Liver (tissue), 9 donors: ENCODE data around the gene GRIK2. TPM values are rescaled to one million over a fixed set of nuclear protein-coding genes. Genes with fewer than 3 reads are reported as not detected.

Experiments
- DNase-seq: peaks from one replicate; pipeline ENCODE4 v3.0.0-alpha.2; 2017; ENCODE audit warnings: low spot score
- H3K27ac ChIP-seq, 2 donors: one replicate each; pipeline ENCODE4 v1.7.0; 2013; ENCODE audit warnings: inconsistent platforms in 2 of 2, low read length in 2 of 2, control low read depth in 1 of 2, low read depth in 1 of 2, mild to moderate bottlenecking in 1 of 2
- H3K27me3 ChIP-seq, 4 donors: one replicate each; pipeline versions ENCODE4 v1.6.1 to v1.7.0; 2013; ENCODE audit warnings: low read length in 3 of 4, inconsistent platforms in 1 of 4, mild to moderate bottlenecking in 1 of 4, moderate library complexity in 1 of 4; ENCODE audit not compliant: control insufficient read depth in 4 of 4, insufficient read depth in 4 of 4
- H3K36me3 ChIP-seq, 4 donors: one replicate each; pipeline versions ENCODE4 v1.6.1 to v1.7.0; 2013; ENCODE audit warnings: low read length in 3 of 4, mild to moderate bottlenecking in 3 of 4, low read depth in 1 of 4, moderate library complexity in 1 of 4; ENCODE audit not compliant: control insufficient read depth in 4 of 4, insufficient read depth in 3 of 4
- H3K4me1 ChIP-seq, 4 donors: one replicate each; pipeline versions ENCODE4 v1.6.1 to v1.7.0; 2013; ENCODE audit warnings: low read length in 3 of 4, mild to moderate bottlenecking in 3 of 4, moderate library complexity in 1 of 4; ENCODE audit not compliant: control insufficient read depth in 4 of 4, insufficient read depth in 4 of 4
- H3K4me3 ChIP-seq, 3 donors: one replicate each; pipeline versions ENCODE4 v1.6.1 to v1.7.0; 2013; ENCODE audit warnings: low read length in 3 of 3, control low read depth in 1 of 3, low read depth in 1 of 3, mild to moderate bottlenecking in 1 of 3
- H3K9ac ChIP-seq, 2 donors: one replicate each; pipeline ENCODE4 v1.7.0; 2013; ENCODE audit warnings: low read length in 2 of 2, mild to moderate bottlenecking in 2 of 2, moderate library complexity in 2 of 2, control low read depth in 1 of 2, low read depth in 1 of 2
- H3K9me3 ChIP-seq, 4 donors: one replicate each; pipeline versions ENCODE4 v1.6.1 to v1.7.0; 2013; ENCODE audit warnings: low read length in 3 of 4; ENCODE audit not compliant: control insufficient read depth in 4 of 4
- EGR1 ChIP-seq, 2 donors: IDR thresholded peaks; 2 replicates each; pipeline ENCODE4 v1.6.1; 2016 to 2018; ENCODE audit warnings: antibody characterized with exemption in 2 of 2, low read depth in 2 of 2
- FOXA1 ChIP-seq: IDR thresholded peaks from 2 replicates; pipeline ENCODE4 v1.6.1; 2016; ENCODE audit warnings: antibody characterized with exemption
- FOXA2 ChIP-seq: IDR thresholded peaks from 2 replicates; pipeline ENCODE4 v1.6.1; 2016; ENCODE audit warnings: antibody characterized with exemption
- GABPA ChIP-seq, 2 donors: IDR thresholded peaks in 1 of 2; conservative IDR thresholded peaks in 1 of 2; 2 replicates each; pipeline ENCODE4 v1.6.1; 2016; ENCODE audit warnings: antibody characterized with exemption in 2 of 2, mild to moderate bottlenecking in 1 of 2, moderate library complexity in 1 of 2
- HNF4A ChIP-seq, 2 donors: conservative IDR thresholded peaks; 2 replicates each; pipeline ENCODE4 v1.6.1; 2016; ENCODE audit warnings: antibody characterized with exemption in 2 of 2, mild to moderate bottlenecking in 2 of 2
- HNF4G ChIP-seq: IDR thresholded peaks from 2 replicates; pipeline ENCODE4 v1.6.1; 2016; ENCODE audit warnings: antibody characterized with exemption
- JUND ChIP-seq, 2 donors: IDR thresholded peaks; 2 replicates each; pipeline ENCODE4 v1.6.1; 2016; ENCODE audit warnings: antibody characterized with exemption in 2 of 2
- MAX ChIP-seq: IDR thresholded peaks from 2 replicates; pipeline ENCODE4 v1.6.1; 2016; ENCODE audit warnings: antibody characterized with exemption
- NR2F2 ChIP-seq: IDR thresholded peaks from 2 replicates; pipeline ENCODE4 v1.6.1; 2016; ENCODE audit warnings: antibody characterized with exemption
- RAD21 ChIP-seq, 2 donors: IDR thresholded peaks; 2 replicates each; pipeline ENCODE4 v1.6.1; 2016; ENCODE audit warnings: antibody characterized with exemption in 2 of 2, mild to moderate bottlenecking in 2 of 2
- RXRA ChIP-seq, 2 donors: IDR thresholded peaks; 2 replicates each; pipeline ENCODE4 v1.6.1; 2017 to 2018; ENCODE audit warnings: antibody characterized with exemption in 2 of 2, mild to moderate bottlenecking in 1 of 2
- SP1 ChIP-seq: IDR thresholded peaks from 2 replicates; pipeline ENCODE4 v1.6.1; 2018; ENCODE audit warnings: antibody characterized with exemption, mild to moderate bottlenecking
- TAF1 ChIP-seq: conservative IDR thresholded peaks from 2 replicates; pipeline ENCODE4 v1.6.1; 2016; ENCODE audit warnings: antibody characterized with exemption, mild to moderate bottlenecking
- YY1 ChIP-seq: IDR thresholded peaks from 2 replicates; pipeline ENCODE4 v1.6.1; 2016; ENCODE audit warnings: antibody characterized with exemption, mild to moderate bottlenecking
- WGBS: extraction: QIAGEN DNeasy Blood & Tissue Kit; methylation state at CpG from one replicate; pipeline ENCODE4 v1.1.7; 2013; 5-methylcytosine and 5-hydroxymethylcytosine counted together
- polyA plus RNA-seq, 2 donors: library from polyadenylated mRNA; stranded (reverse) in 1 of 2; unstranded in 1 of 2; fragments of 200-250 nt in 1 of 2; fragments of >200 nt in 1 of 2; fragmentation: Nextera tagmentation in 1 of 2; extraction: Ambion mirVana in 1 of 2; gene quantifications; one replicate each; pipeline versions ENCODE4 v1.2.1 to v1.2.3, GENCODE V29; 2013 to 2015
- total RNA-seq, 2 donors: library from RNA; depleted of rRNA; stranded (reverse); fragments of >200 nt; gene quantifications; one replicate each; pipeline ENCODE4 v1.2.3, GENCODE V29; 2014
- TF ChIP-seq, protein P1 (sequence below): IDR thresholded peaks from 2 replicates; pipeline ENCODE4 v1.6.1; 2016; ENCODE audit warnings: antibody characterized with exemption
- TF ChIP-seq, protein P2 (sequence below): IDR thresholded peaks from 2 replicates; pipeline ENCODE4 v1.6.1; 2016; ENCODE audit warnings: antibody characterized with exemption
- TF ChIP-seq, protein P3 (sequence below): IDR thresholded peaks from 2 replicates; pipeline ENCODE4 v1.6.1; 2016; ENCODE audit warnings: antibody characterized with exemption, mild to moderate bottlenecking
- TF ChIP-seq, protein P4 (sequence below): fragments of 150-350 bp; IDR thresholded peaks from 2 replicates; pipeline ENCODE4 v1.5.1; 2017; ENCODE audit warnings: improper control_type of control experiment, low read depth, low read length; ENCODE audit not compliant: missing input control
- donor health status: healthy.
- donor health status: healthy.
- donor health status: healthy.
- donor health status: healthy.
- donor health status: healthy.

GRIK2 gene
- total and polyA plus RNA-seq, 4 donors: 0.02 to 0.17 (median 0.05) TPM

GRCh38 chr6:101614774-101615173, 221.3 kb downstream of the GRIK2 start:
- Histone ChIP-seq H3K27ac (no peak overlapping the region), H3K9ac (no peak overlapping the region), H3K27me3 (no peaks in the 10 kb centered on the region), H3K4me3 (no peak overlapping the region), H3K4me1 (no peaks in the 10 kb centered on the region), H3K36me3 (no peaks in the 10 kb centered on the region), H3K9me3 (no peaks in the 10 kb centered on the region)
- WGBS: 63% methylated on average over 1 of the region's 1 CpG
- no peak for DNase-seq
- TF ChIP-seq TAF1 (no peak), GABPA (IDR thresholded peaks at IDR 0.05 in 1 of 2, conservative IDR thresholded peaks at IDR 0.05 in 1 of 2) (no peak), JUND (IDR thresholded peaks at IDR 0.05) (no peak), RXRA (IDR thresholded peaks at IDR 0.05) (no peak), YY1 (no peak), EGR1 (IDR thresholded peaks at IDR 0.05; ENCODE audit: low read depth in 2 of 2) (no peak), HNF4A (conservative IDR thresholded peaks at IDR 0.05) (no peak), SP1 (no peak), NR2F2 (no peak), HNF4G (no peak), FOXA2 (no peak), RAD21 (IDR thresholded peaks at IDR 0.05) (no peak), FOXA1 (no peak), MAX (no peak)
- TF ChIP-seq, protein P1, sequence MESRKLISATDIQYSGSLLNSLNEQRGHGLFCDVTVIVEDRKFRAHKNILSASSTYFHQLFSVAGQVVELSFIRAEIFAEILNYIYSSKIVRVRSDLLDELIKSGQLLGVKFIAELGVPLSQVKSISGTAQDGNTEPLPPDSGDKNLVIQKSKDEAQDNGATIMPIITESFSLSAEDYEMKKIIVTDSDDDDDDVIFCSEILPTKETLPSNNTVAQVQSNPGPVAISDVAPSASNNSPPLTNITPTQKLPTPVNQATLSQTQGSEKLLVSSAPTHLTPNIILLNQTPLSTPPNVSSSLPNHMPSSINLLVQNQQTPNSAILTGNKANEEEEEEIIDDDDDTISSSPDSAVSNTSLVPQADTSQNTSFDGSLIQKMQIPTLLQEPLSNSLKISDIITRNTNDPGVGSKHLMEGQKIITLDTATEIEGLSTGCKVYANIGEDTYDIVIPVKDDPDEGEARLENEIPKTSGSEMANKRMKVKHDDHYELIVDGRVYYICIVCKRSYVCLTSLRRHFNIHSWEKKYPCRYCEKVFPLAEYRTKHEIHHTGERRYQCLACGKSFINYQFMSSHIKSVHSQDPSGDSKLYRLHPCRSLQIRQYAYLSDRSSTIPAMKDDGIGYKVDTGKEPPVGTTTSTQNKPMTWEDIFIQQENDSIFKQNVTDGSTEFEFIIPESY: no peak
- TF ChIP-seq, protein P2, sequence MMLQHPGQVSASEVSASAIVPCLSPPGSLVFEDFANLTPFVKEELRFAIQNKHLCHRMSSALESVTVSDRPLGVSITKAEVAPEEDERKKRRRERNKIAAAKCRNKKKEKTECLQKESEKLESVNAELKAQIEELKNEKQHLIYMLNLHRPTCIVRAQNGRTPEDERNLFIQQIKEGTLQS: no peak
- TF ChIP-seq, protein P3, sequence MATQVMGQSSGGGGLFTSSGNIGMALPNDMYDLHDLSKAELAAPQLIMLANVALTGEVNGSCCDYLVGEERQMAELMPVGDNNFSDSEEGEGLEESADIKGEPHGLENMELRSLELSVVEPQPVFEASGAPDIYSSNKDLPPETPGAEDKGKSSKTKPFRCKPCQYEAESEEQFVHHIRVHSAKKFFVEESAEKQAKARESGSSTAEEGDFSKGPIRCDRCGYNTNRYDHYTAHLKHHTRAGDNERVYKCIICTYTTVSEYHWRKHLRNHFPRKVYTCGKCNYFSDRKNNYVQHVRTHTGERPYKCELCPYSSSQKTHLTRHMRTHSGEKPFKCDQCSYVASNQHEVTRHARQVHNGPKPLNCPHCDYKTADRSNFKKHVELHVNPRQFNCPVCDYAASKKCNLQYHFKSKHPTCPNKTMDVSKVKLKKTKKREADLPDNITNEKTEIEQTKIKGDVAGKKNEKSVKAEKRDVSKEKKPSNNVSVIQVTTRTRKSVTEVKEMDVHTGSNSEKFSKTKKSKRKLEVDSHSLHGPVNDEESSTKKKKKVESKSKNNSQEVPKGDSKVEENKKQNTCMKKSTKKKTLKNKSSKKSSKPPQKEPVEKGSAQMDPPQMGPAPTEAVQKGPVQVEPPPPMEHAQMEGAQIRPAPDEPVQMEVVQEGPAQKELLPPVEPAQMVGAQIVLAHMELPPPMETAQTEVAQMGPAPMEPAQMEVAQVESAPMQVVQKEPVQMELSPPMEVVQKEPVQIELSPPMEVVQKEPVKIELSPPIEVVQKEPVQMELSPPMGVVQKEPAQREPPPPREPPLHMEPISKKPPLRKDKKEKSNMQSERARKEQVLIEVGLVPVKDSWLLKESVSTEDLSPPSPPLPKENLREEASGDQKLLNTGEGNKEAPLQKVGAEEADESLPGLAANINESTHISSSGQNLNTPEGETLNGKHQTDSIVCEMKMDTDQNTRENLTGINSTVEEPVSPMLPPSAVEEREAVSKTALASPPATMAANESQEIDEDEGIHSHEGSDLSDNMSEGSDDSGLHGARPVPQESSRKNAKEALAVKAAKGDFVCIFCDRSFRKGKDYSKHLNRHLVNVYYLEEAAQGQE: no peak
- TF ChIP-seq, protein P4, sequence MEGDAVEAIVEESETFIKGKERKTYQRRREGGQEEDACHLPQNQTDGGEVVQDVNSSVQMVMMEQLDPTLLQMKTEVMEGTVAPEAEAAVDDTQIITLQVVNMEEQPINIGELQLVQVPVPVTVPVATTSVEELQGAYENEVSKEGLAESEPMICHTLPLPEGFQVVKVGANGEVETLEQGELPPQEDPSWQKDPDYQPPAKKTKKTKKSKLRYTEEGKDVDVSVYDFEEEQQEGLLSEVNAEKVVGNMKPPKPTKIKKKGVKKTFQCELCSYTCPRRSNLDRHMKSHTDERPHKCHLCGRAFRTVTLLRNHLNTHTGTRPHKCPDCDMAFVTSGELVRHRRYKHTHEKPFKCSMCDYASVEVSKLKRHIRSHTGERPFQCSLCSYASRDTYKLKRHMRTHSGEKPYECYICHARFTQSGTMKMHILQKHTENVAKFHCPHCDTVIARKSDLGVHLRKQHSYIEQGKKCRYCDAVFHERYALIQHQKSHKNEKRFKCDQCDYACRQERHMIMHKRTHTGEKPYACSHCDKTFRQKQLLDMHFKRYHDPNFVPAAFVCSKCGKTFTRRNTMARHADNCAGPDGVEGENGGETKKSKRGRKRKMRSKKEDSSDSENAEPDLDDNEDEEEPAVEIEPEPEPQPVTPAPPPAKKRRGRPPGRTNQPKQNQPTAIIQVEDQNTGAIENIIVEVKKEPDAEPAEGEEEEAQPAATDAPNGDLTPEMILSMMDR: no peak
